Limb (tissue), 2 donors: ENCODE data around the gene FAM221B.

Source experiments
- DNase-seq, 2 donors: peaks; one replicate each; pipeline ENCODE4 v3.0.0-alpha.2; 2016; ENCODE audit errors: extremely low spot score in 2 of 2

FAM221B gene

GRCh38 chr9:35792024-35792813 is 36.3 kb downstream of the FAM221B start:
- DNase-seq = peak in 1 of 2 donors; percentile 51

DNA sequence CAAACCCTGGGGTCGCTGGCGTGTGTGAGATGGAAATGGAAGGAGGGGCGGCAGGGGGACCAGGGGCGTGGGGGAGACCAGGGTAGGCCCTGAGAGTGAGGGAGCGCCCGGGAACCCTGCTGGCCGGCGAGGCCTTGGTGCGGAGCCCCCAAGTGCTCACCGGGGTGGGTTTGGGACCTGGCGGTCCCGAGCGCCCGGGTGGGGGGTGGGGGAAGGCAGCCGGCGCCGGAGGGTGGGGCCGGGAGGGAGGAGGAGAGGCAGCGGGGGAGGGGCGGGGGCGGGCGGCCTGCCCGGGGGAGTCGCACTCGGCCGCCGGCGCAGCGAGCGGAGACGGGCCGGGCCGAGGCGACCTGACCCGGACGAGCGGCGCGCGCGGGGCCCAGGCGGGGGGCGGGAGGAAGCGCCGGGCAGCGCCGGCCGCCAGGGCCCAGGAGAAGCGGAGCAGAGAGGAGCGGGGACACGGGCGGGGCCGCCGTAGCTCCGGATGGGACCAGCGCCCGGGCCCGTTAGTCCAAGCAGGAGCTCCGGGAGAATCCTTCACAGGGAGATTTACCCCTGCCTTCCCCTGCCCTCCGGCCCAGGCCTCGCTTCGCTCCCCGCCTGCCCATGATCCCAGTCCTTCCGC is 37.1 kb downstream of the FAM221B start, which contains the start of gene NPR2:
TSS of gene NPR2 (plus strand) at position 295 of the 625 bp plus-strand sequence. CDS start 818 bp downstream, outside the sequence.
- DNase-seq = peak in 1 of 2 donors; percentile 75

DNA sequence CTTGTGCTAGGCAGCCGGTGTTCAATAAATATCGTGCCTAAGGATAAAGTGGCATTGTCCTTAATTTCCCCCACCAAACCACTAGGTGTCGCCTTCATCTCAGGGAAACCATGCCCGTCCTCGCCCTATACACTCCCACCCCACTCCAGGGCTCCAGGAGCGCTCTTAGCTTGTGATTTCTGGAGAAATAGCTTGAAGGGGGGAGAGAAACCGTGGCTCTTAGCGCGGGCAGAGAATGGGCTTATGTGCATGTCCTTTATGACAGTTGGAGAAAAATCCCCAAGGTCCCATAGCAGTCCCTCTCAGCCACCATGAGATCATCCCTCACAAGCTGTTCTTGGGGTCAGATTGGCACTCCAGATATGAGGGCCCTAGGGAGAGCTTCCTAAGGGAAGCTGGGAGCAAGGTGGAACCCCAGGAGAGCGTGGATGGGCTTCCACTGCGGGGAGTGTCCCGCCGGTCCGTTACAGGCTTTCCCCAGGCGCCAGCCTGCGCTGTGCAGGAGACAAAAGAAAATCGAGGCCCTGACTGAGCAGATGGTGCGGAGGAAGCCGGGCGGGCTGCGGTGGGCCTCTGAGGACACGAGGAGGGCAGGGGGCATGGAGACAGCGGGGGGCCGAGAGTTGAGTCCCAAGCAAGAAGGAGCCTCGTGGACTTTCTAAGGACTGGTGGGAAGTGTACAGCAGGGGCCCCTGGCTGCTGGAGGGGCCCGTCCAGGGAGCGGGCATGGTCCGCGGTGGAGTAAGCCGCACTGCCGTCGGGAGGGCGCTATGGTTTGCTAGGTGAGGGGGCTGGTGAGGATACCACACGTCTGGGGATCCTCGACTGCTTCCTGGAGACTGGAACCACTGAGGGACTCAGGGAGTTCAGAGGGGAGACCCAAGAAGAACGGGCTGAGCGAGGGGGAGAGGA is 37.9 kb downstream of the FAM221B start:
- peak; percentile 84 to 94 for DNase-seq

- DNase-seq = no peak
These were observed 38.5 kb downstream of the FAM221B start for GRCh38 chr9:35790025-35790384.

GRCh38 chr9:35789541-35789940 is 39.0 kb downstream of the FAM221B start:
- no peak for DNase-seq

DNA sequence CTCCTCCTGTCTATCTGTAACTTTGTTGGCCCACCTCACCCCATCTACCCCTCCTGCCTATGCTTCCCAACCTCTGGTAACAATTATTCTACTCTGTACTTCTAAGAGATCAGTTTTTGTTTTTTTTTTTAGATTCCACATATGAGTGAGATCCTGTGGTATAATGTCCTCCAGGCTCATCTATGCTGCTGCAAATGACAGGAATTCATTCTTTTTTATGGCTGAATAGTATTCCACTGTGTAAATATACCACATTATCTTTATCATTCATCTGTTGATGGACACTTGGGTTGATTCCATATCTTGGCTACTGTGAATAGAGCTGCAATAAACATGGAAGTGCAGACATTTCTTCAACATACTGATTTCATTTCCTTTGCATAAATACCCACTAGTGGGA is 45.1 kb downstream of the FAM221B start:
- no peak for DNase-seq

- DNase-seq = no peak
These were observed 47.5 kb downstream of the FAM221B start for GRCh38 chr9:35781066-35781465.

DNA sequence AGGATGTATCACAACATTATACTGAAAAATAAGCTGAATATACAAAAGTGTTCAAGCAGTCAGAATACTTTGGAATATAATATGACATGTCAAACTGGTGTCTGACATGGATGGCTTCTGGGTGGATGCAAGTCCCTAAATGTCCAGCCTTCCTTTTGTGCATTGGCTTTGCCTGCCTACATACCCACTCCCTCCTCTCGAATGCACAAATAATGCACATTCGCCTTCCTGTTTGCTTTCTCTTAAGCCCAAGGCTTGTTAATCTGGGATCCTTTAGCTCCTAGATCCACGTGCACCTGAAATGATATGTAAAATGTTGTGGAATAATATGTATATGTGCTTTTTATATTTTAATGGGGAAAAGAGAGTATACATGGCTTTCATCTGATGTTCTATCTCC is 50.0 kb downstream of the FAM221B start:
- DNase-seq = no peak

DNA sequence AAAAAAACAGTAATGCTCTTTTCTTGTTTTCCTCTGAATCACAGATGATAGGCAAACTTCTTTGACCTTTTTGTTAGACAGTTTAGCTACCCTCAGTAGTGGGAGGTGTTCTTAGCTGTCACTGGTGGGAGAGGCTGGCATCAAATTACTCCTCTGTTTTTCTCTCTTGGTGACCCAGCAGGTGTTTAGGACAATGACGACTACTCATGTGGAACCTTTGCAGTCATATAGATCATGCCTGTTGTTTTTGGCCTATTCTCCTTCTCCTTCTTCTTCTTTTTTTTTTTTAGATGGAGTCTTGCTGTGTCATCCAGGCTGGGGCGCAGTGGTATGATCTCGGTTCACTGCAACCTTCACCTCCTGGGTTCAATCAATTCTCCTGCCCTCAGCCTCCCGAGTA is 52.5 kb downstream of the FAM221B start:
- no peak for DNase-seq

DNA sequence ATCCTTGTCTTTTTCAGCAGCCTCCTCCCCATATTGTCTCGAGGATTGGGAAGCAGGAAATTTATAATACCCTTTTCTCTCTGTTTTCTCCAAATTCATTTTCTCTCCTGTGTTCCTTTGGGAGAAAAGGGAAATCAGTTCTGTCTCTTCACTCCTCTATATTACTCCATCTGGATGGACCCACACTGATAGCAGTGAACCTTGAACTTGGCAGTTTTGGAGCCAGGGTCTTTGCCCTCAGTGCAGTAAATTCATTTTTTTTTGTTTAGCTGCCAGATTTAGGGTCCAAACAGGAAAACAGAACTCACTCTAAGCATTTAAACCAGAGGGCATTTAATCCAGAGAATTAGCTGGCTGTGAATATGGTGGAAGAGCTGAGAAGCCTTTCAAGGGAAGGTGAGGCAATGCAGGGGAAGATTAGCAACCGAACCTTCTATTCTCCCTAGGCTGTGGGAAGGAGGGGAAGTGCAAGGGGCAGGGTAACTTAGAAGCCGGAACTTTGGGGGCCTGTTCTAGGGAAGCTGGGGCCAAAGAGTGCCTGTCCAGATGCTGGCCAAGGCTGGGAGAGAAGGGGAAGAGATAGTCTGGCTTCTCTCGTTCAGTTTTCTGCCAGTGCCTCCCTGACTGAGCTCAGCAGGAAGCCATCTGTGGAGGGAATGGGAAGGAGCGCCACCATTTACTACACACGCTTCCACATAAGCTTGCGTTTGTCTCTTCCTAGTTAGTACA is 53.5 kb downstream of the FAM221B start:
- no peak for DNase-seq

DNA sequence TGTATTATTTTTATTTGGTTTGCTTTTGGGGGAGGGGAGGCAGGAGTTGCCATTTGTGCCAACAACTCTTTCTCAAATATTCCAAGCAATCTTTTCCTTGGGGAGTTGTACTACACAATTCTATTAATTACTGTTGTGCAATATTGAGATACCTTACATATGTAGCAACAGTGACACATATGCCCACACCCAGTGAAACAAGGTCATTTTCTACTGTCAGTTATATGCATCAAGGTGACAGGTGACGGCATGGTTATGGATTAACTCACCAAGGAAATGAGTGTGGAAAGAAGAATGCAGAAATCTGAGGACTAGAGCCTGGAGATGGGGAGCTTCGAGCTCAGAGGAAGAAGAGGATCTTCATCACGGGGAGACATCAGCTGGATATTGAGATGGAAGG is 56.6 kb downstream of the FAM221B start:
- DNase-seq = no peak

DNA sequence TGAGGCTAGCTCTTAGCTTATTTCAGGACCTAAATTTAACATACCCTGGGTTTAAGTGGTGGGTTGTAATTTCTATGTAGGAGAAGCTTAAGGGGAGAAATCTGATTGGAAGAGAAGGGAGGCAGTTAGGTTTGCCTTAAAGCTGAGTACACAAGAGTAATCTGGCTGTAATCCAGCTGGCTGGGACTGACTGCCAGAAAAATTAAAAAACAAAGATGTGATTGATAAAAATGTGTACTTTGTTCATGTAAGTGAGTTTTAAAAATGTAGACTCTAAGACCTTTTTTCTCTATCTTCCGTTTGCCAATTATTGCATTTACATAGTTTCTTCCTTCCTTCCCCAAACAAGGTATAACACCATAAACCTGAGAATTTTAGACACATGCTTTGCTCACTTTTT is 57.0 kb downstream of the FAM221B start:
- DNase-seq = no peak

GRCh38 chr9:35771075-35771433 is 57.5 kb downstream of the FAM221B start:
- no peak for DNase-seq

- DNase-seq = no peak
These were observed 58.8 kb downstream of the FAM221B start for GRCh38 chr9:35769763-35770162.

- DNase-seq = no peak
These were observed 61.1 kb downstream of the FAM221B start for GRCh38 chr9:35767458-35767857.

DNA sequence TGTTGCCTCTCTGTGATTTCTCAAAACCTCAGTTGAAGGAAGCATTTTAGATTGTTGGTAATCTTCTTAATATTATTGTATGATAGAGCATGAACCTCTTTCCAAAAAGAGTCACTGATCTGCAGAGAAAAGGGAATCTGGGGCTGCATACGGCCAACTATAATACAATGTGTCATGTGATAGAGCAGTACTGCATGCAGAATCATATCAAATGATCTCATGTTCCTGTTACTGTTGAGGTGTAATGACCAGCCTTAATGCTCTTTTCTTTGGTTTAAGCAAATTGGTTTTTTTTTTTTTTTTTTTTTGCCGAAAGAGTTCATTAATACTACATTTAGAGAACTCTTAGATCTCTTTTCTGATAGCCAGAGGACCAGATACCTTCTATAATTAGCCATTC is 61.5 kb downstream of the FAM221B start:
- no peak for DNase-seq
